BJ (cell line): ENCODE results near the gene HMGCS2. TPM values are rescaled to one million over a fixed set of nuclear protein-coding genes. Genes with fewer than 3 reads are reported as not detected.
A peak's percentile ranks its signal among the peaks of the same experiment; 100 is the strongest.

Source experiments
- CTCF ChIA-PET: fragments of 350-600 bp; formaldehyde crosslinking; extraction: SDS; loops from one replicate; lab custom pipeline; 2021; ENCODE audit warnings: antibody characterized with exemption, inconsistent platforms; lab: Yijun Ruan, JAX
- POLR2A ChIA-PET: fragments of 300-600 bp; sonication (Branson Sonifier 250); formaldehyde crosslinking; extraction: SDS; loops from one replicate; lab custom pipeline; 2021; ENCODE audit warnings: antibody characterized with exemption; lab: Charles Lee
- DNase-seq: peaks from one replicate; pipeline ENCODE4 v3.0.0-alpha.2; 2011; ENCODE audit warnings: low read depth
- H3K27me3 ChIP-seq: 2 replicates; pipeline ENCODE4 v1.6.0; 2011; ENCODE audit warnings: low read length; ENCODE audit not compliant: control insufficient read depth, insufficient read depth
- H3K36me3 ChIP-seq: 2 replicates; pipeline ENCODE4 v1.5.1; 2011; ENCODE audit warnings: low read length; ENCODE audit not compliant: control insufficient read depth, insufficient read depth
- H3K4me3 ChIP-seq: 2 replicates; pipeline ENCODE4 v1.5.1; 2011; ENCODE audit warnings: low read depth, mild to moderate bottlenecking, control low read depth, low read length
- polyA plus RNA-seq: library from polyadenylated mRNA; depleted of rRNA; stranded (reverse); fragments of >200 nt; gene quantifications from 2 replicates; pipeline ENCODE4 v1.2.3, GENCODE V29; 2011
- TF ChIP-seq, protein P1 (sequence below): IDR thresholded peaks from 2 replicates; pipeline ENCODE4 v1.5.1; 2011; ENCODE audit warnings: low read depth, mild to moderate bottlenecking, control low read depth, inconsistent platforms, low read length, moderate library complexity; ENCODE audit not compliant: insufficient read depth

The HMGCS2 gene
- polyA plus RNA-seq, 1 experiment = not detected

DNA sequence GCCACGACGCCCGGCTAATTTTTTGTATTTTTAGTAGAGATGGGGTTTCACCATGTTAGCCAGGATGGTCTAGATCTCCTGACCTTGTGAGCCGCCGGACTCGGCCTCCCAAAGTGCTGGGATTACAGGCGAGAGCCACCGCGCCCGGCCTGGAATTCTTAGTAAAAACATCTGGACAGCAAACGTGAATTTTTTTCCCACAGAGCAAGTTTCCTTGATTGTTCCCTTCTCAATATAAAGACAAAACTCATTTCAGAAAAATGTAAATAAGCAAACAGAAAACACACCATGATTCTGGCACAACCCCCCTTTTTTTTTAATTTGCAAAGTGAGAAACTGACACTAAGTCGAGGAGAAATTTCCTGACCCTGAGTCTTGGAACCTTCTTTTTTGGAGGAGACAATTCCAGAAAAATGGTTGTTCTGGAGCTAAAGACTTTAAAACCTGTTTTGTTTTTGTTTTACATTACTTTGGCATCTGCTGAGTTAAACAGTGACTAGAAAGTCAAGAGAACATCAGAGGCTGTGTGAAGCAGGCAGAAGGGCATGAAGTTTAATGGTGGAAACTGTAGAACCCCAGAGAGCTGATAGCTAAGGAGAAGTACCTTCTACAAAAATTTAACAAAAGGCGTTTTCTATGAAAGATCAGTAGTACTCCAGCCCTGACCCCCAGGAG is 10.3 kb upstream of the HMGCS2 start:
- POLR2A ChIA-PET = no interaction called here
- no peaks in the 10 kb centered on the region for H3K36me3 ChIP-seq
- CTCF ChIA-PET = interaction anchor here (0.8 to 3.4 kb wide), 4 partner anchors 16 to 44 kb away, joined by 3 to 9 read pairs (median 4); no protein-coding TSS in a partner anchor
- peaks cover 3% of the 10 kb centered on the region; the same call in 1 of the 2 replicates for H3K27me3 ChIP-seq
- TF ChIP-seq, protein P1, sequence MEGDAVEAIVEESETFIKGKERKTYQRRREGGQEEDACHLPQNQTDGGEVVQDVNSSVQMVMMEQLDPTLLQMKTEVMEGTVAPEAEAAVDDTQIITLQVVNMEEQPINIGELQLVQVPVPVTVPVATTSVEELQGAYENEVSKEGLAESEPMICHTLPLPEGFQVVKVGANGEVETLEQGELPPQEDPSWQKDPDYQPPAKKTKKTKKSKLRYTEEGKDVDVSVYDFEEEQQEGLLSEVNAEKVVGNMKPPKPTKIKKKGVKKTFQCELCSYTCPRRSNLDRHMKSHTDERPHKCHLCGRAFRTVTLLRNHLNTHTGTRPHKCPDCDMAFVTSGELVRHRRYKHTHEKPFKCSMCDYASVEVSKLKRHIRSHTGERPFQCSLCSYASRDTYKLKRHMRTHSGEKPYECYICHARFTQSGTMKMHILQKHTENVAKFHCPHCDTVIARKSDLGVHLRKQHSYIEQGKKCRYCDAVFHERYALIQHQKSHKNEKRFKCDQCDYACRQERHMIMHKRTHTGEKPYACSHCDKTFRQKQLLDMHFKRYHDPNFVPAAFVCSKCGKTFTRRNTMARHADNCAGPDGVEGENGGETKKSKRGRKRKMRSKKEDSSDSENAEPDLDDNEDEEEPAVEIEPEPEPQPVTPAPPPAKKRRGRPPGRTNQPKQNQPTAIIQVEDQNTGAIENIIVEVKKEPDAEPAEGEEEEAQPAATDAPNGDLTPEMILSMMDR = no peak
- no peak for DNase-seq
- no peak overlapping the region for H3K4me3 ChIP-seq

DNA sequence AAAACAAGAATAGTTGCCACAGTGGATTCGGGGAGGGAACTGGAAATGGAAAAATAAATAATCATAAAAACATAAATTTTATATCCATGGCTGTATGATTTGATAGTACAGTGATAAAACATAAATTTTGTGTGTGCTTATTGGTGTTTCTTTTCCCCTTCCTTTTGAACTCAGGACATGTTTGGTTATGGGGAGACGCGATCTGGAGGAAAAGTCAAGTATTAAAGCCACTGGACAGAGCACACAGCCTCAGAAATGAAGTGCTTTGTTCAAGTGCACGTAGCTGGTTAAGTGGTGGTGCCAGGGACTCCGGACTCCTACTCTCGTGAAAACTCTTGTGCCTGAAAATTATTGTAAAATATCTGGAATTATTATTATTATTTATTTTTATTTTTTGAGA is 9.7 kb upstream of the HMGCS2 start:
- ChIA-PET CTCF (interaction anchor here (0.9 to 3.4 kb wide), 2 partner anchors 31 to 32 kb away, joined by 4 to 9 read pairs; no protein-coding TSS in a partner anchor), POLR2A (no interaction called here)
- TF ChIP-seq, protein P1 = no peak
- no peaks in the 10 kb centered on the region for H3K36me3 ChIP-seq
- no peak for DNase-seq
- H3K27me3 ChIP-seq = peaks cover 3% of the 10 kb centered on the region; the same call in 1 of the 2 replicates
- H3K4me3 ChIP-seq = no peak overlapping the region

DNA sequence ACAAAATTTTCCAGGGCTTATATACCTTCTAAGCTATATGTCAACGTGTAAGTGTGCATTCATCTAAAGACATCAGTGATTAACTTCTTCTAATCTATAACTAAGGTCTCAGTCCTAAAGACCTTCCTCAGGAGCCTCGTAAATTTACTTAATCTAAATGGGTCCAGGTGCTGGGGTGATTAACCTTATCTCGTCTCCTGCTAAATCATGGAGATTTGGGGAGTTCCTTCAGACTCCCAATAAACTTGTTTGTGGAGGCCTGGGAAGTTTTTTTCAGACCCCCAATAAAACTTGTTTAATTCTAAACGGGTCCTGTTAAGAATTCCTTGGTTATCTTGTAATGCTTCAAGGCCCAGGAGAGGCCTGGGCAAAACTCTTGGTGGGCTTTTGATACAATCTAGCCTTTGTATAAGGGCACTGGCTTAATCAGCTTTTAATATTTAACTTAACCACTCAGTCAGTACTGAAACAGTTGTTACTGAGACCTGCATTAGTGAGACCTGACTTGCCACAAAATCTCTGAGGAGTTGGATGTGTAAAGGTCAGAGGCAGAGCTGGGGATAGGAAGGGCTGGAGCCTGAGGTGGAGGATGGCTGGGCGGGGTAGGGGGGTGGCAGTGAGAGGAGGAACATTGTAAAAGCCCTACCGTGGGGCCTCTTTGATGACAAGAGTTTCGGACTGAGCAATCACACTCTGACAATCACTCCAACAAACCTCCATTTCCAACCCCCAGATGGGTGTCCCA is 6.2 kb upstream of the HMGCS2 start:
- ChIA-PET POLR2A (no interaction called here), CTCF (interaction anchor here (0.8 kb wide), 1 partner anchor 31 kb away, joined by 3 read pairs; no protein-coding TSS in a partner anchor)
- TF ChIP-seq, protein P1 = no peak
- no peak for DNase-seq
- H3K36me3 ChIP-seq = no peaks in the 10 kb centered on the region
- H3K4me3 ChIP-seq = no peak overlapping the region
- peaks cover 4% of the 10 kb centered on the region; the same call in 1 of the 2 replicates for H3K27me3 ChIP-seq

DNA sequence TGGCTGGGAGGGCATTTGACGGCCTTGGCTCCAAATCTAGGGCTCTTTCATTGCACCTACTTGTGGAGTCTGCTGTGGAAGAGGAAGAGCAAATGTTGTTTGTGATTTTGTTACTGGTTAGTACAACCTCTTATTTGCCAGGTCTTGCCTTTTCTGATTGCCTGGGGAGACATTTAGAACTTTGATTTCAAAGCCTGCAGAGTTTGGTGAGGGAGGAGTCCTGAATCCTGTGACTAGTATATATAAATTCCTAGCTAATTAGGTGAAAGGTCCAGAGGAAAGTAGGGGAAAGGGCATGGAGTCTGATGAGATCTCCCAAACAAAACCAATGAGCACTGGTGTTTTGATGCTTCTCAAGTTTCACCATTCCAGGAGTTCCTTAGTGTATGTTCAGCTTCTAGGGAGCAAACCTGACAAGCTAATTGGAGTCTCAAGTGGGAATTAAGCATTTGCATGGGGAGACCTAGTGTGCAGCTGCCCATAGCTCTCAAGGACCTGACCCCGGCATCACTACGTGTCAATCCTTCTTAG is 5.1 kb upstream of the HMGCS2 start:
- no peak overlapping the region for H3K4me3 ChIP-seq
- ChIA-PET POLR2A (no interaction called here), CTCF (interaction anchor here (1.3 kb wide), 1 partner anchor 9 kb away, joined by 3 read pairs; no protein-coding TSS in a partner anchor)
- H3K36me3 ChIP-seq = no peaks in the 10 kb centered on the region
- peaks cover 6% of the 10 kb centered on the region; the same call in 1 of the 2 replicates for H3K27me3 ChIP-seq
- DNase-seq = peak; percentile 49
- TF ChIP-seq, protein P1 = no peak

DNA sequence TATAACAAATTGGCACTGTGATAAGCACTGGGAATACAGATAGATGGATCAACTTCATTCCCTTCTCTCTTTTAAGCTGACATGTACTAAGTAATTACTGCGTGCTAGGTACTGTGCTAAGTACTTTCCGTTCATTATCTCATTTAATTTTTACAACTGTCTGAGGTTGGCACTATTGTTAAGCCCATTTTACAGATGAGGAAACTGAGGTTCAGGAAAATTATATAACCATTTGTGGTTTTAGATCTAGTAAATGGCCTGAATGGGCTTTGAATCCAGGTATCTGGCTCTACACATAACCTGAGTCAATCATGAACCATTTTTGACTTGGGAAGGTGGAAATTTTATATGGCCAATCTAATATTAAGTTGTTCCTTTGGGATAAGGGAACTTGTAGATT is 3.6 kb upstream of the HMGCS2 start:
- TF ChIP-seq, protein P1 = no peak
- H3K4me3 ChIP-seq = no peak overlapping the region
- CTCF ChIA-PET = interaction anchor here (1.0 to 1.3 kb wide), 3 partner anchors 11 to 72 kb away, joined by 3 read pairs; no protein-coding TSS in a partner anchor

More for the DNA sequence above, 3.6 kb upstream of the HMGCS2 start:
- POLR2A ChIA-PET = no interaction called here
- no peak for DNase-seq
- Histone ChIP-seq H3K36me3 (no peaks in the 10 kb centered on the region), H3K27me3 (peaks cover 10% of the 10 kb centered on the region)
